Fibroblast of lung (primary cell): ENCODE data around the gene GRIA1.

Experiments used
- EZH2 ChIP-seq: IDR thresholded peaks from 2 replicates; pipeline ENCODE4 v1.5.1; 2012; ENCODE audit warnings: low read length, control low read depth, mild to moderate bottlenecking; ENCODE audit errors: missing control alignments
- TF ChIP-seq, protein P1 (sequence below), 2 donors: IDR thresholded peaks in 1 of 2; conservative IDR thresholded peaks in 1 of 2; 1 replicate in 1 of 2; 2 replicates in 1 of 2; pipeline ENCODE4 v1.5.1; 2011 to 2012; ENCODE audit warnings: low read length in 2 of 2, control low read depth in 1 of 2, inconsistent platforms in 1 of 2, low read depth in 1 of 2, mild to moderate bottlenecking in 1 of 2

DNA sequence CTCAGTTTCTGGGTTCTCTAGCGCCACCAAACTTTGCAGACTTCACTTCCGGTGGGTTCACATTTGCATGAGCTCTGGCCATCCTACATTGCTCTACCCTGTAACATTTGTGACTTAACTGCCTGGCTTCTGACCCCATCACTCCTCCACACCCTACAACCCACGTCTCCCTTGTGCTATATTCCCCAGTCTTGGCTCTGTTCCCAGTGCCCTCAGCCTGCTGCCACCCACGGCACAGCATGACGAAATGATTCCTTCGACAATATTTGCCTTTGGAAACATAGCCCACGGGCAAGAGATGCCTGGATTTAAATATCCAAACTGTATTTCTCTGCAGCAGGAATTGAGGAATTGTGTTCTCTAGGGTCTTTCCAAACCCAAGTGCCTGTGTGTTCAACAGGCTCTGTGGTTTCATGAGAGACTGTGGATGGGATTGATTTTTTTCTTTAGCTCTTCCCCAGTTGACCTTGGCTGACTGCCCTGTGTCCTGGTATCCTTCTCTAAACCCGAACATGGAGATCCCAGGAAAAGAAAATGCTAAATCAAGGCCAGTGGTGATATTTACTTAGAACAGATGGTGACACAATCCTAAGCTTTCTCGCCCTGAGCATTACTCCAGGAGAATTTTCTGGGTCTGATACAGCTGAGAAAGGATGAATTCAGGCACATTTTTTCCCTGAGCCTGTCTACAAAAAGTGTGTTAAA lies 44.4 kb upstream of the GRIA1 start:
- TF ChIP-seq, protein P1, sequence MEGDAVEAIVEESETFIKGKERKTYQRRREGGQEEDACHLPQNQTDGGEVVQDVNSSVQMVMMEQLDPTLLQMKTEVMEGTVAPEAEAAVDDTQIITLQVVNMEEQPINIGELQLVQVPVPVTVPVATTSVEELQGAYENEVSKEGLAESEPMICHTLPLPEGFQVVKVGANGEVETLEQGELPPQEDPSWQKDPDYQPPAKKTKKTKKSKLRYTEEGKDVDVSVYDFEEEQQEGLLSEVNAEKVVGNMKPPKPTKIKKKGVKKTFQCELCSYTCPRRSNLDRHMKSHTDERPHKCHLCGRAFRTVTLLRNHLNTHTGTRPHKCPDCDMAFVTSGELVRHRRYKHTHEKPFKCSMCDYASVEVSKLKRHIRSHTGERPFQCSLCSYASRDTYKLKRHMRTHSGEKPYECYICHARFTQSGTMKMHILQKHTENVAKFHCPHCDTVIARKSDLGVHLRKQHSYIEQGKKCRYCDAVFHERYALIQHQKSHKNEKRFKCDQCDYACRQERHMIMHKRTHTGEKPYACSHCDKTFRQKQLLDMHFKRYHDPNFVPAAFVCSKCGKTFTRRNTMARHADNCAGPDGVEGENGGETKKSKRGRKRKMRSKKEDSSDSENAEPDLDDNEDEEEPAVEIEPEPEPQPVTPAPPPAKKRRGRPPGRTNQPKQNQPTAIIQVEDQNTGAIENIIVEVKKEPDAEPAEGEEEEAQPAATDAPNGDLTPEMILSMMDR (conservative IDR thresholded peaks at IDR 0.05 in 1 of 2, IDR thresholded peaks at IDR 0.05 in 1 of 2; ENCODE audit: low read depth in 1 of 2, low read length in 2 of 2): no peak
- TF ChIP-seq EZH2: no peak
